ENCODE measurements around the gene ISM1.

The ISM1 gene

GRCh38 chr20:13249798-13250170, 28.7 kb downstream of the ISM1 start:
- H3K4me3 ChIP-seq (ENCODE audit: low read depth, low read length) = no peak overlapping the region

GRCh38 chr20:13250251-13250650, 29.2 kb downstream of the ISM1 start:
- no peak overlapping the region for H2AFZ ChIP-seq
- no peaks in the 10 kb centered on the region for H3K9me3 ChIP-seq (ENCODE audit: control insufficient read depth, low read length)
- no peak for TF ChIP-seq CTCF (IDR thresholded peaks at IDR 0.05)
- no peaks in the 10 kb centered on the region for H3K79me2 ChIP-seq
- no peaks in the 10 kb centered on the region for H3K36me3 ChIP-seq (ENCODE audit: control insufficient read depth, insufficient read depth, low read length)
- H3K4me2 ChIP-seq (ENCODE audit: low read length) = no peak overlapping the region
- H3K9ac ChIP-seq = no peak overlapping the region
- H3K4me1 ChIP-seq = peaks cover 14% of the 10 kb centered on the region
- no peak overlapping the region for H3K27ac ChIP-seq
- no peaks in the 10 kb centered on the region for H3K27me3 ChIP-seq (ENCODE audit: control insufficient read depth, insufficient read depth, low read length)
- no peak overlapping the region for H3K4me3 ChIP-seq (ENCODE audit: low read depth, low read length)

More at GRCh38 chr20:13249798-13250170, 28.7 kb downstream of the ISM1 start:
- no peaks in the 10 kb centered on the region for H3K79me2 ChIP-seq
- H3K4me2 ChIP-seq (ENCODE audit: low read length) = no peak overlapping the region
- H3K4me1 ChIP-seq = peaks cover 14% of the 10 kb centered on the region
- no peaks in the 10 kb centered on the region for H3K27me3 ChIP-seq (ENCODE audit: control insufficient read depth, insufficient read depth, low read length)
- no peak overlapping the region for H2AFZ ChIP-seq
- no peak overlapping the region for H3K27ac ChIP-seq
- no peak for TF ChIP-seq CTCF (IDR thresholded peaks at IDR 0.05)
- H3K36me3 ChIP-seq (ENCODE audit: control insufficient read depth, insufficient read depth, low read length) = no peaks in the 10 kb centered on the region
- no peak overlapping the region for H3K9ac ChIP-seq
- no peaks in the 10 kb centered on the region for H3K9me3 ChIP-seq (ENCODE audit: control insufficient read depth, low read length)

- Histone ChIP-seq H3K9ac (no peak overlapping the region), H3K79me2 (no peaks in the 10 kb centered on the region), H3K27me3 (ENCODE audit: control insufficient read depth, insufficient read depth, low read length) (no peaks in the 10 kb centered on the region), H3K4me3 (ENCODE audit: low read depth, low read length) (no peak overlapping the region), H3K4me1 (peaks cover 14% of the 10 kb centered on the region), H3K4me2 (ENCODE audit: low read length) (no peak overlapping the region), H3K27ac (no peak overlapping the region), H2AFZ (no peak overlapping the region), H3K9me3 (ENCODE audit: control insufficient read depth, low read length) (no peaks in the 10 kb centered on the region), H3K36me3 (ENCODE audit: control insufficient read depth, insufficient read depth, low read length) (no peaks in the 10 kb centered on the region)
- TF ChIP-seq CTCF (IDR thresholded peaks at IDR 0.05) = no peak
Measured at GRCh38 chr20:13251106-13251903, 30.2 kb downstream of the ISM1 start.

- Histone ChIP-seq H3K9me3 (ENCODE audit: control insufficient read depth, low read length) (no peaks in the 10 kb centered on the region), H3K79me2 (no peaks in the 10 kb centered on the region), H3K4me2 (ENCODE audit: low read length) (no peak overlapping the region), H3K4me1 (peaks cover 11% of the 10 kb centered on the region), H3K4me3 (ENCODE audit: low read depth, low read length) (no peak overlapping the region), H2AFZ (no peak overlapping the region), H3K27me3 (ENCODE audit: control insufficient read depth, insufficient read depth, low read length) (no peaks in the 10 kb centered on the region), H3K27ac (no peak overlapping the region), H3K9ac (no peak overlapping the region), H3K36me3 (ENCODE audit: control insufficient read depth, insufficient read depth, low read length) (no peaks in the 10 kb centered on the region)
- no peak for TF ChIP-seq CTCF (IDR thresholded peaks at IDR 0.05)
Measured at GRCh38 chr20:13251904-13252297, 30.8 kb downstream of the ISM1 start.

- Histone ChIP-seq H2AFZ (no peak overlapping the region), H3K27ac (no peak overlapping the region), H3K4me3 (ENCODE audit: low read depth, low read length) (no peak overlapping the region), H3K9ac (no peak overlapping the region), H3K36me3 (ENCODE audit: control insufficient read depth, insufficient read depth, low read length) (no peaks in the 10 kb centered on the region), H3K4me2 (ENCODE audit: low read length) (no peak overlapping the region), H3K9me3 (ENCODE audit: control insufficient read depth, low read length) (no peaks in the 10 kb centered on the region), H3K27me3 (ENCODE audit: control insufficient read depth, insufficient read depth, low read length) (no peaks in the 10 kb centered on the region), H3K79me2 (no peaks in the 10 kb centered on the region), H3K4me1 (no peaks in the 10 kb centered on the region)
- TF ChIP-seq CTCF (IDR thresholded peaks at IDR 0.05) = no peak
Measured at GRCh38 chr20:13255356-13255755, 34.3 kb downstream of the ISM1 start.
